ENCODE measurements around the gene LRRC56.

LRRC56 gene

GRCh38 chr11:495537-495931, 41.8 kb upstream of the LRRC56 start:
- DNase-seq = no peak
- no peaks in the 10 kb centered on the region for H3K9me3 ChIP-seq
- no peak for TF ChIP-seq CTCF (IDR thresholded peaks at IDR 0.05; ENCODE audit: low read depth, low read length)
- no peaks in the 10 kb centered on the region for H3K27me3 ChIP-seq
- H3K4me1 ChIP-seq = no peaks in the 10 kb centered on the region
- peaks cover 20% of the 10 kb centered on the region for H3K36me3 ChIP-seq
- H3K4me3 ChIP-seq (ENCODE audit: low read depth, low read length) = no peak overlapping the region

GRCh38 chr11:496834-497564, 40.3 kb upstream of the LRRC56 start:
- peaks cover 20% of the 10 kb centered on the region for H3K36me3 ChIP-seq
- H3K4me1 ChIP-seq = no peaks in the 10 kb centered on the region
- no peaks in the 10 kb centered on the region for H3K27me3 ChIP-seq
- TF ChIP-seq CTCF (IDR thresholded peaks at IDR 0.05; ENCODE audit: low read depth, low read length) = no peak
- no peak overlapping the region for H3K4me3 ChIP-seq (ENCODE audit: low read depth, low read length)
- H3K9me3 ChIP-seq = no peaks in the 10 kb centered on the region
- no peak for DNase-seq

GRCh38 chr11:497565-498296, 39.6 kb upstream of the LRRC56 start:
- Histone ChIP-seq H3K36me3 (peaks cover 20% of the 10 kb centered on the region), H3K27me3 (no peaks in the 10 kb centered on the region), H3K9me3 (no peaks in the 10 kb centered on the region), H3K4me1 (no peaks in the 10 kb centered on the region), H3K4me3 (ENCODE audit: low read depth, low read length) (no peak overlapping the region)
- no peak for DNase-seq
- TF ChIP-seq CTCF (IDR thresholded peaks at IDR 0.05; ENCODE audit: low read depth, low read length) = no peak

GRCh38 chr11:498297-499181, 38.8 kb upstream of the LRRC56 start:
- peaks cover 20% of the 10 kb centered on the region for H3K36me3 ChIP-seq
- DNase-seq = no peak
- no peak for TF ChIP-seq CTCF (IDR thresholded peaks at IDR 0.05; ENCODE audit: low read depth, low read length)
- no peaks in the 10 kb centered on the region for H3K27me3 ChIP-seq
- no peak overlapping the region for H3K4me3 ChIP-seq (ENCODE audit: low read depth, low read length)
- H3K9me3 ChIP-seq = no peaks in the 10 kb centered on the region
- no peaks in the 10 kb centered on the region for H3K4me1 ChIP-seq

GRCh38 chr11:499201-500076, 37.9 kb upstream of the LRRC56 start:
- no peak for TF ChIP-seq CTCF (IDR thresholded peaks at IDR 0.05; ENCODE audit: low read depth, low read length)
- H3K36me3 ChIP-seq = peaks cover 18% of the 10 kb centered on the region
- no peak overlapping the region for H3K4me3 ChIP-seq (ENCODE audit: low read depth, low read length)
- no peak for DNase-seq
- H3K4me1 ChIP-seq = no peaks in the 10 kb centered on the region
- H3K27me3 ChIP-seq = no peaks in the 10 kb centered on the region
- H3K9me3 ChIP-seq = no peaks in the 10 kb centered on the region

All from BE2C (cell line).